ENCODE data around the gene PANK2. TPM values are rescaled to one million over a fixed set of nuclear protein-coding genes. Genes with fewer than 3 reads are reported as not detected.

The PANK2 gene
- total and polyA plus RNA-seq, 2 of the 8 experiments (the other 6 are each of a cell fraction or from before 2014, with no cell fraction given): 17.1 to 57.5 TPM

DNA sequence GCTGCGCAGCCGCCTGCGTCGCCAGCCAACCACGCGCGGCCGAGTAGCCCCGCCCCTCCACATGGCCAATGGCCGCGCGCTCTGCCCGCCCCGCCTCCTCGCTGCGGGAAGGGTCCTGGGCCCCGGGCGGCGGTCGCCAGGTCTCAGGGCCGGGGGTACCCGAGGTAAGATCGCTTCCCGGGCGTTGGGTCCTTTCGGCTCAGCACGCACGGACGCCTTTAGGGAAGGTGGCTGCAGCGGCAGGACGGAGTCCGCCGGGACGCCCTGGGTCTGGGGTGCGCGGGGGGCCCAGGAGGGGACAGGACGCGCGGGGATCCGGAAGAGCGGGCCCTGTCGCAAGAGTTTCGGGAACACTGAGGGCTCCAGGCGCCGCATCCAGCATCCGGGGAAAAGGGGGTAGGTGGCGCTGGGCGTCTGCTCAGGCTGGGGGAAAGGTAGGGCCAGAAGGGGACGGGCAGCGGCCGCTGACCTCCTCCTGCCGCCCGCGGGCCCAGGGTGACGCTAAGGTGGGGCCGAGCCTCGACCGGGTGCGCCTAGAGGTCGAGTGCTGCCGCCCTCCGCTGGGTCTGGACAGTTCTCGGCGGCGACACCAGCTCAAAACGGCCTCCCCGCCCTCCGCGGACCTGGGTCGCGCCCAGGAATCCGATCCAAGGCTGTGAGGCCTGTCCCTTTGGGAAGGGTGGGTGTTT is 42.3 kb upstream of the PANK2 start, which contains the start of gene MAVS (continued):
- TF ChIP-seq CBX8 (IDR thresholded peaks at IDR 0.05; ENCODE audit: borderline replicate concordance, low read depth, low read length): no peak
- TF ChIP-seq PHF8 (conservative IDR thresholded peaks at IDR 0.05; ENCODE audit: low read depth, low read length): peak; percentile 92
- peak; percentile 51; the same call in 1 of the 2 replicates for TF ChIP-seq CREB1 (IDR thresholded peaks at IDR 0.05)
- TF ChIP-seq RAD21 (IDR thresholded peaks at IDR 0.05 in 1 of 2, conservative IDR thresholded peaks at IDR 0.05 in 1 of 2; ENCODE audit: low read depth in 2 of 2, low read length in 2 of 2): 0 out of 4 replicates have a peak, but pooled peaks of 1 of the 2 experiments have one; percentile 12
- TF ChIP-seq YY1 (IDR thresholded peaks at IDR 0.05; ENCODE audit: low read depth, low read length): peak; percentile 56; the same call in 1 of the 2 replicates
- peak; percentile 49; the same call in 1 of the 2 replicates for TF ChIP-seq SP1 (IDR thresholded peaks at IDR 0.05; ENCODE audit: low read depth, low read length)
- TF ChIP-seq CEBPB (IDR thresholded peaks at IDR 0.05; ENCODE audit: low read depth, low read length): 0 out of 2 replicates have a peak, but pooled peaks have one; percentile 13
- TF ChIP-seq, protein P1, sequence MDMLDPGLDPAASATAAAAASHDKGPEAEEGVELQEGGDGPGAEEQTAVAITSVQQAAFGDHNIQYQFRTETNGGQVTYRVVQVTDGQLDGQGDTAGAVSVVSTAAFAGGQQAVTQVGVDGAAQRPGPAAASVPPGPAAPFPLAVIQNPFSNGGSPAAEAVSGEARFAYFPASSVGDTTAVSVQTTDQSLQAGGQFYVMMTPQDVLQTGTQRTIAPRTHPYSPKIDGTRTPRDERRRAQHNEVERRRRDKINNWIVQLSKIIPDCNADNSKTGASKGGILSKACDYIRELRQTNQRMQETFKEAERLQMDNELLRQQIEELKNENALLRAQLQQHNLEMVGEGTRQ (IDR thresholded peaks at IDR 0.05; ENCODE audit: low read length): no peak
- TF ChIP-seq, protein P2, sequence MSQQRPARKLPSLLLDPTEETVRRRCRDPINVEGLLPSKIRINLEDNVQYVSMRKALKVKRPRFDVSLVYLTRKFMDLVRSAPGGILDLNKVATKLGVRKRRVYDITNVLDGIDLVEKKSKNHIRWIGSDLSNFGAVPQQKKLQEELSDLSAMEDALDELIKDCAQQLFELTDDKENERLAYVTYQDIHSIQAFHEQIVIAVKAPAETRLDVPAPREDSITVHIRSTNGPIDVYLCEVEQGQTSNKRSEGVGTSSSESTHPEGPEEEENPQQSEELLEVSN (IDR thresholded peaks at IDR 0.05): no peak; the same call in 1 of the 2 replicates
- TF ChIP-seq POLR2A (IDR thresholded peaks at IDR 0.05; ENCODE audit: control extremely low read depth in 1 of 2, low read depth in 2 of 2, low read length in 2 of 2): peak in 1 of 2 experiments; percentile 73; a peak in 1 of 3 replicates
- TF ChIP-seq RXRA (IDR thresholded peaks at IDR 0.05; ENCODE audit: insufficient read depth, low read depth, low read length): no peak
- no peak for TF ChIP-seq SAP30 (IDR thresholded peaks at IDR 0.05; ENCODE audit: insufficient read depth, insufficient replicate concordance, low read length)
- TF ChIP-seq RBBP5 (IDR thresholded peaks at IDR 0.05; ENCODE audit: borderline replicate concordance, low read depth, low read length): peak; percentile 62
- peak; percentile 84 for TF ChIP-seq TAF1 (IDR thresholded peaks at IDR 0.05; ENCODE audit: low read depth, low read length)
- TF ChIP-seq, protein P3, sequence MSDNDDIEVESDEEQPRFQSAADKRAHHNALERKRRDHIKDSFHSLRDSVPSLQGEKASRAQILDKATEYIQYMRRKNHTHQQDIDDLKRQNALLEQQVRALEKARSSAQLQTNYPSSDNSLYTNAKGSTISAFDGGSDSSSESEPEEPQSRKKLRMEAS (IDR thresholded peaks at IDR 0.05): peak; percentile 71
- TF ChIP-seq CBX5 (IDR thresholded peaks at IDR 0.05; ENCODE audit: low read depth, low read length): no peak
- no peak for TF ChIP-seq SP4 (IDR thresholded peaks at IDR 0.05; ENCODE audit: low read length)
- TF ChIP-seq TAF7 (optimal IDR thresholded peaks at IDR 0.05; ENCODE audit: borderline replicate concordance, low read depth, low read length): peak; percentile 80
- peak; percentile 78 for TF ChIP-seq TBP (IDR thresholded peaks at IDR 0.05; ENCODE audit: low read depth, low read length)
- peak in 1 of 2 experiments; percentile 49; a peak in 1 of 3 replicates for TF ChIP-seq EP300 (IDR thresholded peaks at IDR 0.05; ENCODE audit: borderline replicate concordance in 1 of 2, low read depth in 2 of 2, low read length in 2 of 2)
- peak; percentile 80 for TF ChIP-seq KDM4A (IDR thresholded peaks at IDR 0.05; ENCODE audit: low read depth, low read length, severe bottlenecking)
- no peak for TF ChIP-seq JUN (IDR thresholded peaks at IDR 0.05; ENCODE audit: low read depth, low read length)
